Measurements from ENCODE around the gene SLC25A1. TPM values are rescaled to one million over a fixed set of nuclear protein-coding genes. Genes with fewer than 3 reads are reported as not detected.

The SLC25A1 gene
- total RNA-seq, 4 donors from 2014 or later, result 68.5 to 229 (median 185) TPM

- Histone ChIP-seq H3K4me3 (no peak overlapping the region), H3K36me3 (peaks cover 0 to 40% (median 0%) of the 10 kb centered on the region in 3 donors), H3K27ac (no peak overlapping the region), H3K9me3 (no peaks in the 10 kb centered on the region), H3K4me1 (no peaks in the 10 kb centered on the region), H3K27me3 (no peaks in the 10 kb centered on the region)
- TF ChIP-seq CTCF (IDR thresholded peaks at IDR 0.05) (no peak), POLR2A (IDR thresholded peaks at IDR 0.05) (no peak)
- no peak for DNase-seq
These were observed 45.7 kb downstream of the SLC25A1 start for GRCh38 chr22:19132693-19133400.

- TF ChIP-seq CTCF (IDR thresholded peaks at IDR 0.05), result no peak
- TF ChIP-seq POLR2A (IDR thresholded peaks at IDR 0.05), result no peak
- no peak for DNase-seq
- no peaks in the 10 kb centered on the region for H3K27me3 ChIP-seq
- no peak overlapping the region for H3K27ac ChIP-seq
- H3K4me1 ChIP-seq, result no peaks in the 10 kb centered on the region
- H3K4me3 ChIP-seq, result no peak overlapping the region
- no peaks in the 10 kb centered on the region for H3K9me3 ChIP-seq
- H3K36me3 ChIP-seq, result peaks cover 0 to 33% (median 0%) of the 10 kb centered on the region in 3 donors
These were observed 46.4 kb downstream of the SLC25A1 start for GRCh38 chr22:19132153-19132552.

- H3K4me3 ChIP-seq, result no peak overlapping the region
- no peak for DNase-seq
- H3K36me3 ChIP-seq, result peaks cover 0 to 28% (median 0%) of the 10 kb centered on the region in 3 donors
- no peaks in the 10 kb centered on the region for H3K4me1 ChIP-seq
- TF ChIP-seq POLR2A (IDR thresholded peaks at IDR 0.05) (no peak), CTCF (IDR thresholded peaks at IDR 0.05) (no peak)
- no peaks in the 10 kb centered on the region for H3K9me3 ChIP-seq
- H3K27ac ChIP-seq, result no peak overlapping the region
- no peaks in the 10 kb centered on the region for H3K27me3 ChIP-seq
These were observed 46.9 kb downstream of the SLC25A1 start for GRCh38 chr22:19131685-19132015.

- Histone ChIP-seq H3K9me3 (no peaks in the 10 kb centered on the region), H3K4me1 (no peaks in the 10 kb centered on the region), H3K36me3 (peaks cover 0 to 26% (median 0%) of the 10 kb centered on the region in 3 donors), H3K27me3 (no peaks in the 10 kb centered on the region), H3K4me3 (no peak within 1 kb of the TSS), H3K27ac (no peak within 1 kb of the TSS)
- TF ChIP-seq CTCF (IDR thresholded peaks at IDR 0.05), result no peak
- TF ChIP-seq POLR2A (IDR thresholded peaks at IDR 0.05), result no peak
- no peak for DNase-seq
These were observed 47.4 kb downstream of the SLC25A1 start, which contains the start of gene TSSK2 for GRCh38 chr22:19130959-19131684. TSS of gene TSSK2 (plus strand) at chr22:19131308. CDS start at chr22:19131400, 92 bp downstream.

- no peak for TF ChIP-seq CTCF (IDR thresholded peaks at IDR 0.05)
- no peak for TF ChIP-seq POLR2A (IDR thresholded peaks at IDR 0.05)
- no peaks in the 10 kb centered on the region for H3K4me1 ChIP-seq
- H3K27ac ChIP-seq, result no peak overlapping the region
- H3K9me3 ChIP-seq, result no peaks in the 10 kb centered on the region
- no peak overlapping the region for H3K4me3 ChIP-seq
- no peak for DNase-seq
- H3K27me3 ChIP-seq, result no peaks in the 10 kb centered on the region
- peaks cover 0 to 20% (median 0%) of the 10 kb centered on the region in 3 donors for H3K36me3 ChIP-seq
These were observed 48.7 kb downstream of the SLC25A1 start for GRCh38 chr22:19129871-19130270.

Measured in Peyer's patch (tissue), 4 donors.